ENCODE data around the gene STRN4.

Gene STRN4

DNA sequence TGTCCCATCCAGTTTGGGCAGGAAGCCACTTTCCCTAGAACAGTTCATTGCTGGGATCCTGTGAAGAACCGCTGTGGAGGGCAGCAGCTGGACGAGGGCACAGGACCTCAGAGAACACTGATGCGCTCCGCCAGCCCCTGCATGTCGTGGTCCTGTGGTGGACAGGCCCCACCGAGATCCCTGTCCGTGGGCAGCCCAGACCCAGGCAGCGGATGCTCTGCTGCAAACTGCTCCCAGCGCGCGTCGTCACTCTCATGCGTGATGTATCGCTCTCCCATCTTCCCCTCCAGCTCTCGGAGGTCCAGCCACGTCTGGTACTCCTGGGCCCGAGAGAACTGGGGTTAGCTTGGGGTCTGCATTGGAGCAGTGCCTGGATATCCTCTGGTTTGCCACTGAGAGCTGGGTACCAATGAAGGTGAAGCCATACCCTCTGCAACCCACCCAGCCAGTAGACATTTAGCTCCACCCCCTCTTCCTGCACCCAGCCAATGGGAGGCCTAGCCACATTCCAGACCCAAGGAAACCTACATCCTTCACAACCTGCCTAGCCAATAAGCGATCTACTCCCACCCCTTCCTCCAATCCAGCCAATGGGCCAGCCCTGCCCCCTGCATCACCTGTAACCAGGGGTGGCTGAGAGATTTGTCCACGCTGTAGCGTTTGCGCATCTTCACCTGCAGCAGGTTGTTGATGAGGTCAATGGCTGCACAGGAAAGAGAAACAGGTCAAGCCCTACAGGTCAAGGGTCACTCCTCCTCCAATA, 71.7 kb downstream of the STRN4 start:
- TF ChIP-seq, protein P1, sequence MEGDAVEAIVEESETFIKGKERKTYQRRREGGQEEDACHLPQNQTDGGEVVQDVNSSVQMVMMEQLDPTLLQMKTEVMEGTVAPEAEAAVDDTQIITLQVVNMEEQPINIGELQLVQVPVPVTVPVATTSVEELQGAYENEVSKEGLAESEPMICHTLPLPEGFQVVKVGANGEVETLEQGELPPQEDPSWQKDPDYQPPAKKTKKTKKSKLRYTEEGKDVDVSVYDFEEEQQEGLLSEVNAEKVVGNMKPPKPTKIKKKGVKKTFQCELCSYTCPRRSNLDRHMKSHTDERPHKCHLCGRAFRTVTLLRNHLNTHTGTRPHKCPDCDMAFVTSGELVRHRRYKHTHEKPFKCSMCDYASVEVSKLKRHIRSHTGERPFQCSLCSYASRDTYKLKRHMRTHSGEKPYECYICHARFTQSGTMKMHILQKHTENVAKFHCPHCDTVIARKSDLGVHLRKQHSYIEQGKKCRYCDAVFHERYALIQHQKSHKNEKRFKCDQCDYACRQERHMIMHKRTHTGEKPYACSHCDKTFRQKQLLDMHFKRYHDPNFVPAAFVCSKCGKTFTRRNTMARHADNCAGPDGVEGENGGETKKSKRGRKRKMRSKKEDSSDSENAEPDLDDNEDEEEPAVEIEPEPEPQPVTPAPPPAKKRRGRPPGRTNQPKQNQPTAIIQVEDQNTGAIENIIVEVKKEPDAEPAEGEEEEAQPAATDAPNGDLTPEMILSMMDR (conservative IDR thresholded peaks at IDR 0.05; ENCODE audit: low read depth, low read length), result no peak
- peak; percentile 36 for DNase-seq (ENCODE audit: low read depth)
- no peak overlapping the region for H3K4me3 ChIP-seq (ENCODE audit: low read depth, low read length)

- TF ChIP-seq, protein P1 (conservative IDR thresholded peaks at IDR 0.05; ENCODE audit: low read depth, low read length), result no peak
- H3K4me3 ChIP-seq (ENCODE audit: low read depth, low read length), result no peak overlapping the region
- DNase-seq (ENCODE audit: low read depth), result peak; percentile 22
Observed at GRCh38 chr19:46670813-46671212, 75.4 kb downstream of the STRN4 start.

Data from choroid plexus epithelial cell (primary cell).